Ascending aorta (tissue), 2 donors: ENCODE measurements around the gene S100A5. TPM values are rescaled to one million over a fixed set of nuclear protein-coding genes. Genes with fewer than 3 reads are reported as not detected.
A peak's percentile ranks its signal among the peaks of the same experiment; 100 is the strongest.

Experiments
- DNase-seq, 2 donors: peaks; one replicate each; pipeline ENCODE4 v3.0.0-alpha.2; 2019; ENCODE audit warnings: low spot score in 2 of 2
- H3K27ac ChIP-seq, 2 donors: fragments of 200-600 bp; sonication (generic); one replicate each; pipeline ENCODE4 v1.5.1; 2016 to 2017; ENCODE audit warnings: mild to moderate bottlenecking in 1 of 2
- H3K27me3 ChIP-seq: fragments of 200-600 bp; sonication (generic); one replicate; pipeline ENCODE4 v1.5.1; 2017
- H3K36me3 ChIP-seq, 2 donors: fragments of 200-600 bp; sonication (generic); one replicate each; pipeline ENCODE4 v1.5.1; 2016
- H3K4me1 ChIP-seq, 2 donors: fragments of 200-600 bp; sonication (generic); one replicate each; pipeline ENCODE4 v1.5.1; 2016 to 2017; ENCODE audit warnings: mild to moderate bottlenecking in 1 of 2
- H3K4me3 ChIP-seq, 2 donors: fragments of 200-600 bp; sonication (generic); one replicate each; pipeline ENCODE4 v1.5.1; 2016 to 2017; ENCODE audit warnings: mild to moderate bottlenecking in 1 of 2
- H3K9me3 ChIP-seq, 2 donors: fragments of 200-600 bp; sonication (generic); one replicate each; pipeline ENCODE4 v1.5.1; 2016
- CTCF ChIP-seq, 3 experiments: fragments of 200-600 bp in 2 of 3; fragments of 450-650 bp in 1 of 3; sonication (generic) in 2 of 3; IDR thresholded peaks; one replicate each; pipeline ENCODE4 v1.5.1; 2016 to 2019; ENCODE audit warnings: antibody characterized with exemption in 3 of 3, mild to moderate bottlenecking in 1 of 3, moderate library complexity in 1 of 3
- intact Hi-C: fragments of 100-400 bp; cut with DNase I; formaldehyde crosslinking; loops from one replicate; pipeline ENCODE4 v1.15.1; 2023
- total RNA-seq: library from RNA; depleted of rRNA; stranded (reverse); fragments of >200 nt; gene quantifications from one replicate; pipeline ENCODE4 v1.1.0, GENCODE V29; 2016

S100A5 gene
- total RNA-seq, 1 donor from 2014 or later, result not detected

GRCh38 chr1:153568367-153569099 lies 27.8 kb upstream of the S100A5 start:
- no peaks in the 10 kb centered on the region for H3K9me3 ChIP-seq
- intact Hi-C loops, result loop anchor here (1.0 kb wide), 3 partner anchors 35 to 216 kb away; no protein-coding TSS in a partner anchor
- peaks cover 16 to 39% of the 10 kb centered on the region in 2 donors for H3K4me1 ChIP-seq
- peak overlapping the region; percentile 91 to 94 for H3K27ac ChIP-seq
- no peaks in the 10 kb centered on the region for H3K36me3 ChIP-seq
- no peaks in the 10 kb centered on the region for H3K27me3 ChIP-seq
- TF ChIP-seq CTCF (IDR thresholded peaks at IDR 0.05), result peak; percentile 99
- peak overlapping the region; percentile 23 to 56 for H3K4me3 ChIP-seq
- DNase-seq, result peak in 1 of 2 donors; percentile 94

DNA sequence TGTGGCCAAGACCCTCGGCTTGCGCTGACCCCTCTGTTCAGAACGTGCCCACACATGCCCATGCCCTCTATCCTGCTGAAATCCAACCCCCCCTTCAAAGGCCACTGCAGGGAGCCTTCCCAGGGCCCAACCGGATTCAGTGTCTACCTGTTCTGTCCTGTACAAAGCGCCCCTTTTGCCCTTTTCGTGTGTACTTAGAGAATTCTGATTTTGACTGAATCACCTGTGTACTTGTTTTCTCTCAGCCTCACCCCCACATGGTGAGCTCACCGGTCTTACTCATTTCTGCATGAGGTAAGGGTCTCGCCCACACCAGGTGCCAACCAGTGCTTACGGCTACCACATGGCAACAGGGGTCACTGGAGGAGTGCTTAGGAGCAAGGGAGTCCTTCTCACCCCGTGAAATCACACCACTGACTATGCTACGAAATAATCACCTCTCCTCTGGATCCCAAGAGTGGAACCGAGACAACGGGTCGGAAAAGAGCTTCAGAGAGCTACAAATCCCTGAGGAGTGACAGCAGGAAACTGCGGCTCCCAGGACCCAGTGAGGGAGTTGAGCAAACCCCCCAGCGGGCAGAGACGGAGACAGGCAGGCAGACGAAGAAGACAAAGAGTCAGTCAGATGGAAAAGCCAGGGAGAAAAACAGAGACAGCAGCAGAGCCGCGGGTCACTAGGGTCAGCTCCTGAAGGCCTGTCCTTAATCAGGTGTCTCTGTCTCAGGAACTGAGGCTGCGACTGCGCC lies 27.1 kb upstream of the S100A5 start:
- intact Hi-C loops, result loop anchor here (1.0 kb wide), 3 partner anchors 34 to 215 kb away; no protein-coding TSS in a partner anchor
- no peak for DNase-seq
- H3K9me3 ChIP-seq, result no peaks in the 10 kb centered on the region
- no peaks in the 10 kb centered on the region for H3K27me3 ChIP-seq
- H3K4me3 ChIP-seq, result peak overlapping the region; percentile 23 to 56
- H3K4me1 ChIP-seq, result peaks cover 16 to 35% of the 10 kb centered on the region in 2 donors
- H3K27ac ChIP-seq, result peak overlapping the region; percentile 91 to 94
- no peaks in the 10 kb centered on the region for H3K36me3 ChIP-seq
- no peak for TF ChIP-seq CTCF (IDR thresholded peaks at IDR 0.05)

DNA sequence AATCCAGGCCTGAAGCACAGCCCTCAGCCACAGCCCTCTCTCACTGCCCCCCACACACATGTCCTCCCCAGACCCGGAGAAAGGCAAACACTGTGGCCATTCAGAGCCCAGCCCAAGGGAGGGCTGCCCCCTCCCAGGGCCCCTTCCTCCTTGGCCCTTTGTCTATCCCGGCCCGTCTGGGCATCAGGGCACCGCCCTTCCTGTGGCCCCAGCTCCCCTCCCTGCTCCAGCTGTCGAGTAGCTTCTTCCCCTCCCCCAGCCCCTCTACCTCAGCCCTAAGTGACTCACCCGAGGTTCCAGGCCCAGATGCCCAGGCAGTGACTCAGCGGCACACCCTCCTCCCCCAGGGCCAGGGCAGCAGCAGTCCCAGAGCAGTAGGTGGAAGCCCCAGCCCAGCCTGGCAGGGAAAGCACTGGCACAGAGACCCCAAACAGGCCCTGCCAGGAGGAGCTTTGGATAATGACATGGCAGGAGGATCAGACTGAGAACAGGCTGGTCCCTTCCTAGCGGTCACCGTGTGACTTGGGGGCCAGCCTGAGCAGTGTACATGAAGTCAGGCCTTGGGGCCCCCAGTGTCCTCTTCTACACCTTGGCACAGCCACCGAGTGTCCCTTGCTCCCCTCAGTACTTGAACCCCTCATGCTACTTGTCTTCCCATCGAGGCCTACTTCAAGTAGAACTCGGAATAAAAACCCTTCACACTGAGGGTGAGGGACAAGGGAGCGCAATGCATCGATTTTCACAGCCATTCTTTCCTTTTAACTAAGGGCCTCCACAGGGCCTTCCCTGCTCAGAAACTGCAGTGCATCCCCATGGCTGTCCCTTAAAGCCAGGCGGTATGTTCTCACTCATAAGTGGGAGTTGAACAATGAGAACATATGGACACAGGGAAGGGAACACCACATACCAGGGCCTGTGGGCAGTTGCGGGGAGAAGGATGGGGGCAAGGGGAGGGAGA lies 26.0 kb upstream of the S100A5 start:
- H3K4me1 ChIP-seq, result peaks cover 16 to 30% of the 10 kb centered on the region in 2 donors
- H3K4me3 ChIP-seq, result peak overlapping the region in 1 of 2 donors; percentile 4
- no peaks in the 10 kb centered on the region for H3K9me3 ChIP-seq
- TF ChIP-seq CTCF (IDR thresholded peaks at IDR 0.05), result no peak
- no peaks in the 10 kb centered on the region for H3K36me3 ChIP-seq
- intact Hi-C loops, result loop anchor here (1.0 kb wide), 1 partner anchor 17 kb away; the partner anchor contains the start of gene S100A3
- peak overlapping the region; percentile 91 to 94 for H3K27ac ChIP-seq
- DNase-seq, result peak; percentile 97 to 99
- no peaks in the 10 kb centered on the region for H3K27me3 ChIP-seq

GRCh38 chr1:153565529-153566374 lies 25.0 kb upstream of the S100A5 start, which contains the start of gene S100A2:
Gene S100A2 (minus strand): TSS chr1:153565844. CDS start chr1:153563877, 1,967 bp downstream.
- H3K36me3 ChIP-seq, result no peaks in the 10 kb centered on the region
- H3K27me3 ChIP-seq, result no peaks in the 10 kb centered on the region
- no peaks in the 10 kb centered on the region for H3K9me3 ChIP-seq
- TF ChIP-seq CTCF (IDR thresholded peaks at IDR 0.05), result no peak
- intact Hi-C loops, result loop anchor here (1.0 kb wide), 1 partner anchor 16 kb away; the partner anchor contains the start of gene S100A3
- H3K27ac ChIP-seq, result peak within 1 kb of the TSS; percentile 91 to 94
- DNase-seq, result peak; percentile 59 to 91
- H3K4me3 ChIP-seq, result peak within 1 kb of the TSS in 1 of 2 donors; percentile 4
- H3K4me1 ChIP-seq, result peaks cover 16 to 30% of the 10 kb centered on the region in 2 donors
